Measurements from ENCODE around the gene CEACAM21. TPM values are rescaled to one million over a fixed set of nuclear protein-coding genes. Genes with fewer than 3 reads are reported as not detected.

Gene CEACAM21
- total RNA-seq, 2 experiments from 2014 or later: 22.1 to 27.6 TPM

DNA sequence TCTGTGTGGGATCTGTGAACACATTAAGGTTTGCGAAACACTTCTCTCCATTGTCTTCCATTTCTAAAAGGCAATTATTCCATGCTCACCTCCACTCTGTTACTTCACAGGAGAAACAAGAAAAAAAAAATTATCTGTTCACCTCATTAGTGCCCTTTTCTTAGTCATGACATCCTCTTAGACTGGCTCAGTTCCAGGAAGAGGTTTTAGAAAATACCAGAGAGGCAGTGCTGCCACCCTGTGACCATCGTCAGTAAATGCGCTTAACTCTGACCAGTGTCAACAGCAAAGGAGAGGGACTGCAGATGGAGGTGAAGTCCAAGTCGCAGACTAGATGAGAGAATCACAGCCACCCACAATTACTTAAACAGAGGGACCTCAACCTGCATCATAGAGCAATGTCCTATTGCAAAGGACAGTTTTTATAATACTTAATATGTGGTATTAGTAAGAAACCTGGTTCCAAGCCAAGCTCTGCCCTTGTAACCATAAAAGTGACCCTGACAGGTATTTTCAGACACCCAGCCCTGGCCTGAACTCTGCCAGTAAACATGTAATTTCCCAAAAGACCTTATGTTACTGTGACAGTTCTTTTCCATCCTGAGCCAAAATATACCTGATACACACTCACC, 19.4 kb downstream of the CEACAM21 start:
- ChIA-PET CTCF (interaction anchor here (0.8 to 7.3 kb wide), 12 partner anchors 9 to 156 kb away, joined by 3 to 100 read pairs (median 8); partner anchors contain the start of gene DMAC2), POLR2A (no interaction called here)
- Mint-ChIP-seq H3K4me3 (no peak overlapping the region), H3K4me1 (peaks cover 12% of the 10 kb centered on the region), H3K27ac (no peak overlapping the region), H3K9me3 (ENCODE audit: low read depth) (no peaks in the 10 kb centered on the region), H3K27me3 (peaks cover 5% of the 10 kb centered on the region), H3K36me3 (ENCODE audit: low read depth) (no peaks in the 10 kb centered on the region)
- peak; percentile 93 for ATAC-seq
- intact Hi-C loops (cut with DNase I, micrococcal nuclease): loop anchor here (1.0 to 5.0 kb wide), 9 partner anchors 19 to 155 kb away; partner anchors contain the start of gene CEACAM21 (in 2 of the 2)
- peak; percentile 83 for DNase-seq

DNA sequence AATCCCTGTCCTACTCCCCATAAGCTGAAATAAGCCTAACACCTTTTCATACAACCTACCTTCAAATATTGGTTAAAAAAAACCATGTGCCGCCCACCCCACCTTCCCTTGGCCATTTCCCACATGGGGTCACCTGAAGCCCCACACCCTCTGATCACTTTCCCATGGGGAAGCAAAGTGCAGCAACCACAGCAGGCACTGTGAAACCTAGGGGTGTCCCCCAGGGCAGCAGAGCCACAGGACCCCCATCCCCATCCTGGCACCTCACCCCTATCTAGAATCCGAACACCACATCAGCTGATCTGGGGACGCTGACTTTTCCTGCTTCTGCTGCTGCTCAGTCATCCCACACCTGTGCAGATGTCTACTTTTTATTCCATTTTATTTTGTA, 19.9 kb downstream of the CEACAM21 start:
- ChIA-PET POLR2A (no interaction called here), CTCF (interaction anchor here (0.8 to 7.3 kb wide), 13 partner anchors 9 to 392 kb away, joined by 3 to 100 read pairs (median 7); partner anchors contain the start of gene DMAC2)
- Mint-ChIP-seq H3K27ac (no peak overlapping the region), H3K27me3 (peaks cover 5% of the 10 kb centered on the region), H3K36me3 (ENCODE audit: low read depth) (no peaks in the 10 kb centered on the region), H3K4me3 (no peak overlapping the region), H3K4me1 (peaks cover 12% of the 10 kb centered on the region), H3K9me3 (ENCODE audit: low read depth) (no peaks in the 10 kb centered on the region)
- no peak for DNase-seq
- intact Hi-C loops (cut with DNase I, micrococcal nuclease): loop anchor here (1.0 to 5.0 kb wide), 9 partner anchors 20 to 155 kb away; partner anchors contain the start of gene CEACAM21 (in 2 of the 2)
- ATAC-seq: no peak

DNA sequence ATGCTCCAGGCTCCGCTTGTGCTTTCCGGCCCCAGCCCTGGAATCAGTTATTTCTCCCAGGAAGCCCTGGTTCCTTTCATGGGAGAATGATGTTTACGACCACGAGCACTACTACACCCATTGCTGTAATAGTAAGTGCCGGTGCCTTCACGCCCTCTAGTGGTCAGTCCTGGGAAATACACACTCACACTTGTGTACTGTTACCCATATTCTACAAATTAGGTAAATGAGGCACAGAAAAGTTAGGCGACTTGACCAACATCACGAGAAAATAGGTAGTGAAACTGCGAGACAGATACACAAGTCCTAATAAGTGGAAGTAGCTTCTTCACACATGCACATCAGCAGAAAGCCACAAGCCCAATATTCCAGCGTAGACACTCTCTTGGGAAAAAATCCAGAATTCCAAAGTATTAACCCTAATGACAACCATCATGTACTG, 21.7 kb downstream of the CEACAM21 start:
- Mint-ChIP-seq H3K4me1 (peaks cover 12% of the 10 kb centered on the region), H3K27me3 (peaks cover 5% of the 10 kb centered on the region), H3K9me3 (ENCODE audit: low read depth) (no peaks in the 10 kb centered on the region)

DNA sequence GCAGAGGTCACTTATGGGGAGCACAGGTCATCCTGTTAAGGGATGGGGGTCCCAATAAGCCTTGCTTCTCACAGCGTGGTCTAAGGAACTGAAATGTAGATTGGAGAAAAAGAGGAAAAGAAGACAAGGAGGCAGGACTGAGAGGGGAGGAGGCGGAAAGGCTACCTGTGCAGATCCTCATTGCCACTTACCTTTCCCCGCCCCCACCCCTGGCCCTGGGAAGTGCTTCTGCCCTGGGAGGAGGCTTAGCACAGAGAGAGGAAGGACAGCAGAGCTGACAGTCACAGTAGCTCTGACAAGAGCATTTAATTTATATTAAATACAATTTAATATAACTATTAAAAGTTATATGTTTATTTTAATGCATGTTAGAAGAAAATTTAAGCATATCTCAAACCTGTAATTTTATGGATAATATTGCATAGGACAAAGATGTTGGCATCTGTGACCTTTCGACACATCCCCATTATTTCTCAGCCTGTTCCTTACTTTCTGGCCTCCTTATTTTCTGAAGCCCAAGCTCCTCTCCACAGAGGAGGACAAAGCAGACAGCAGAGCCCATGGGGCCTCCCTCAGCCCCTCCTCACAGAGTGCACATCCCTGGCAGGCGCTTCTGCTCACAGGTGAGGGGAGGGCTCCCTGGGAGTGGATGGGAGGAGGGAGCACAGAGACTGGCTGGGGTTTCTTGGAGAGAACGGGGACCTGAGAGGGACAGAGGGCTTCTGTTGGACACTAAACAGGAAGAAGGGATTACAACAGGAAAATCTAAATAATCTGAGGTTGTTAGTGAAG, 23.4 kb downstream of the CEACAM21 start:
- Mint-ChIP-seq H3K9me3 (ENCODE audit: low read depth) (no peaks in the 10 kb centered on the region), H3K4me3 (no peak overlapping the region), H3K27me3 (peaks cover 5% of the 10 kb centered on the region), H3K36me3 (ENCODE audit: low read depth) (no peaks in the 10 kb centered on the region), H3K4me1 (peaks cover 12% of the 10 kb centered on the region), H3K27ac (no peak overlapping the region)
- POLR2A ChIA-PET: no interaction called here
- intact Hi-C loops (cut with DNase I, micrococcal nuclease): loop anchor here in 1 of 2 experiments (5.0 kb wide), 1 partner anchor 57 kb away; no protein-coding TSS in a partner anchor
- ATAC-seq (no peak), DNase-seq (no peak)
- CTCF ChIA-PET: interaction anchor here (0.8 to 7.3 kb wide), 8 partner anchors 29 to 223 kb away, joined by 3 to 100 read pairs (median 6); partner anchors contain the start of gene CEACAM3

More for the DNA sequence above, 21.7 kb downstream of the CEACAM21 start:
- Mint-ChIP-seq H3K4me3 (peak overlapping the region; percentile 4), H3K36me3 (ENCODE audit: low read depth) (no peaks in the 10 kb centered on the region), H3K27ac (no peak overlapping the region)
- ChIA-PET POLR2A (no interaction called here), CTCF (interaction anchor here (0.6 to 7.3 kb wide), 46 partner anchors 9 to 431 kb away, joined by 3 to 100 read pairs (median 4); partner anchors contain the start of genes B9D2, CEACAM21 and DMAC2)
- DNase-seq: peak; percentile 83
- intact Hi-C loops (cut with DNase I, micrococcal nuclease): loop anchor here in 1 of 2 experiments (1.0 to 5.0 kb wide), 2 partner anchors 55 to 148 kb away; no protein-coding TSS in a partner anchor
- peak; percentile 83 for ATAC-seq

DNA sequence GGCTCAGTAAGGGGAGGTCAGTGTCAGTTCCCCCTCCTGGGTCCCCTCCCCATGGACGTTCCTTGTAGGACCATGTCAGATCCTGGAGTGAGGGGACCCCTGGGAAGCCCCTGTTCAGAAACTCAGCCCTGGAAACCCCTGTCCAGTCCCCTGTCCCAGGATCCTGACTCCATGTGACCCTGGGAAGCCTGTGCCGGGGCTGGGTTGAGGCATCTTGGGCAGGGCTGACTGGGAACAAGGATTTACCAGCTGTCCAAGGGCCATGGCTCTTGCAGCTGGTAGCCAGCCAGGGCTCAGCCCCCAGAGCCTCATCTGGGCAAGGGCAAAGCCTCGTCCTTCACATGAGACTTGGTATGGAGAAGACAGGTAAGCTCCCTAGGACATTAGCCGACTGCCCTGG, 25.8 kb downstream of the CEACAM21 start:
- H3K36me3 Mint-ChIP-seq (ENCODE audit: low read depth): no peaks in the 10 kb centered on the region
- ATAC-seq: no peak
- H3K4me1 Mint-ChIP-seq: peaks cover 2% of the 10 kb centered on the region
- DNase-seq: no peak
- intact Hi-C loops (cut with DNase I, micrococcal nuclease): no loop called here
- no peak overlapping the region for H3K4me3 Mint-ChIP-seq
- no peaks in the 10 kb centered on the region for H3K9me3 Mint-ChIP-seq (ENCODE audit: low read depth)
- POLR2A ChIA-PET: no interaction called here
- H3K27ac Mint-ChIP-seq: no peak overlapping the region
- H3K27me3 Mint-ChIP-seq: peaks cover 2% of the 10 kb centered on the region
- CTCF ChIA-PET: interaction anchor here (0.5 to 2.6 kb wide), 4 partner anchors 8 to 250 kb away, joined by 3 to 8 read pairs (median 3); no protein-coding TSS in a partner anchor

DNA sequence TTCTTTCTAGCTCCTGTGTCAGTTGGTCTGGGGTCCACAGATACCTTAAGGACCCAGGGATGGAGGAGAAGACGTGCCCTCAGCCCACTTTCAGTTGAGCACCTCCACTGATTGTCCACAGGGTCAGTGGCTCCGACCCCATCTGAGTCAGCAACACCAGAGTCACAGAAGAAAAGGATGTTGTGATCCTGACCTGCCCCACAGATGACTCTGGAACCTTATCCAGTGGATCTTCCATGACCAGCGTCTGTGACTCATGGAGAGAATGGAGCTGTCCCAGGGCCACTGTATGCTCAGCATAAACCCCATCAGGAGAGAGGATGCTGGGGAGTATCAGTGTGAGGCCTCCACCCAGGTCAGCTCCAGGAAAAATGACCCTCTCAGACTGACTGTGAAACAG, 28.9 kb downstream of the CEACAM21 start:
- POLR2A ChIA-PET: no interaction called here
- no peak for ATAC-seq
- H3K4me3 Mint-ChIP-seq: no peak overlapping the region

DNA sequence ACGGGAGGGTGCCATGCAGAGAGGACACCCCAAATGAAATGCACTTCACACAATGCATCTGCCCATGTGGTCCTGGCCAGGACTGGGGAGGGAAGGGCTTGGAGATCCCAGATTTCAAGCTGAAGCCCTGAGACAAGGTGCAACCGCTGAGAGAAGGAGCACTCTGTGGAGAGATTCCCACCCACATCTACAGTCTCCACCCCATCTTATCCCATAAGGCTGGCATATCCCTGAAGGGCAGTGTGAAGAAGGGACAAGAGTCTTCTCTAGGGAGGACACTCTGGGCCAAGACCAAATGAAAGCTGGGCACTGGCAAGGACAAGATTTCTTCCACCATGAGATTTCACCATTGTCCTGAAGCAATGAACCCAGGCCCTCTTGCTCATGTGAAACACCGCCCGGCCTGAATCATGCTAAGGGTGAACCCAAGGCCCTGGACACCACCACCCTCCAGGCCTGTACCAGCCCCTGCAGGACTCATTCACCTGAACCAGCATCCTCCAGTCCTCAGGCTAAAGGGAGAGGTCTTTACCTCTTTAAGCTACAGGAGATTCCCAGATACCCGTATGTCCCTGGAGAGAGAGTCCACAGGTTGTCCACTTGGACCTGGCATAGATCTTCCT, 30.4 kb downstream of the CEACAM21 start:
- H3K9me3 Mint-ChIP-seq (ENCODE audit: low read depth): no peaks in the 10 kb centered on the region
- H3K4me1 Mint-ChIP-seq: no peaks in the 10 kb centered on the region
- intact Hi-C loops (cut with DNase I, micrococcal nuclease): no loop called here
- ChIA-PET POLR2A (no interaction called here), CTCF (interaction anchor here (0.6 to 3.1 kb wide), 4 partner anchors 10 to 667 kb away, joined by 3 to 23 read pairs (median 4); no protein-coding TSS in a partner anchor)
- H3K27ac Mint-ChIP-seq: no peak overlapping the region
- no peaks in the 10 kb centered on the region for H3K36me3 Mint-ChIP-seq (ENCODE audit: low read depth)
- ATAC-seq (no peak), DNase-seq (no peak)
- no peak overlapping the region for H3K4me3 Mint-ChIP-seq
- H3K27me3 Mint-ChIP-seq: no peaks in the 10 kb centered on the region

More for the DNA sequence above, 28.9 kb downstream of the CEACAM21 start:
- H3K9me3 Mint-ChIP-seq (ENCODE audit: low read depth): no peaks in the 10 kb centered on the region
- CTCF ChIA-PET: interaction anchor here (0.6 to 1.0 kb wide), 3 partner anchors 9 to 218 kb away, joined by 3 to 4 read pairs (median 4); no protein-coding TSS in a partner anchor
- H3K27me3 Mint-ChIP-seq: no peaks in the 10 kb centered on the region
- no peaks in the 10 kb centered on the region for H3K36me3 Mint-ChIP-seq (ENCODE audit: low read depth)
- no peak for DNase-seq
- no peak overlapping the region for H3K27ac Mint-ChIP-seq
- no peaks in the 10 kb centered on the region for H3K4me1 Mint-ChIP-seq
- intact Hi-C loops (cut with DNase I, micrococcal nuclease): no loop called here

DNA sequence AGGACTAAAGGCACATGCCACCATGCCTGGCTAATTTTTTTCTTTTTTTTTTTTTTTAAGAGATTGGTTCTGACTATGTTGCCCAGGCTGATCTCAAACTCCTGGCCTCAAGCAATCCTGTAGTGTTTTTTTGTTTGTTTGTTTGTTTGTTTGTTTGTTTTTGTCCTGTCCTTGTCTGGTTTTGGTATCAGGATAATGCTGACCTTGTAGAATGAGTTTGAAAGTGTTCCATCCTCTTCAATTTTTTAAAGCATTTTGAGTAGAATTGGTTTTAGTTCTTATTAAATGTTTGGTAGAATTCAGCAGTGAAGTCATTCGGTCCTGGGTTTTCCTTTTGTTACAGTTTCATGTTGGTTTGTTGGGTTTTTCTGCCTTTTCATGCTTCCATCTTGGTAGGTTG, 31.7 kb downstream of the CEACAM21 start:
- ChIA-PET CTCF (interaction anchor here (3.1 kb wide), 1 partner anchor 11 kb away, joined by 23 read pairs; no protein-coding TSS in a partner anchor), POLR2A (no interaction called here)
- Mint-ChIP-seq H3K4me3 (no peak overlapping the region), H3K4me1 (no peaks in the 10 kb centered on the region), H3K9me3 (ENCODE audit: low read depth) (no peaks in the 10 kb centered on the region), H3K36me3 (ENCODE audit: low read depth) (no peaks in the 10 kb centered on the region), H3K27ac (no peak overlapping the region), H3K27me3 (no peaks in the 10 kb centered on the region)
- DNase-seq (no peak), ATAC-seq (no peak)
- intact Hi-C loops (cut with DNase I, micrococcal nuclease): no loop called here

DNA sequence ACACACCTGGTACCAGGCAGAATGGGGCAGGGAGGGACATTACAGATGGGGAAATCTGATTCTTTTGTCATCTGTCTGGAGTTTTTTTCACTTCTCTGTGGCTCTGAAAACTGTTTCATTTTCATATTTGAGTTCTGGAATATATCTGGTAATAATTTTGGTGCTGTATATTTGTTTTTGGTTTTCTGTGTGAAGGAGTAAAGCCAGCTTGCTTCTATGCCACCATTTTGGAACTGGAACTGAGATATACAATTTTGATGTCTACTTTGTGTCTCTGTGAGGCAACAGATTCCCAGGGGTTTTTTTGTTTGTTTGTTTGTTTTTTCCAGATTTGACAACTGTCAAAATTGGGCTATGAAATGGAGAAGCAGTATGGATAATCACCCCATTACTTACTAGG, 34.8 kb downstream of the CEACAM21 start:
- Mint-ChIP-seq H3K36me3 (ENCODE audit: low read depth) (no peaks in the 10 kb centered on the region), H3K27ac (no peak overlapping the region), H3K27me3 (peaks cover 4% of the 10 kb centered on the region), H3K4me1 (no peaks in the 10 kb centered on the region), H3K4me3 (no peak overlapping the region), H3K9me3 (ENCODE audit: low read depth) (no peaks in the 10 kb centered on the region)
- intact Hi-C loops (cut with DNase I, micrococcal nuclease): no loop called here
- CTCF ChIA-PET: interaction anchor here (0.7 to 1.7 kb wide), 3 partner anchors 9 to 32 kb away, joined by 3 to 4 read pairs (median 3); no protein-coding TSS in a partner anchor
- DNase-seq (no peak), ATAC-seq (no peak)
- POLR2A ChIA-PET: no interaction called here

DNA sequence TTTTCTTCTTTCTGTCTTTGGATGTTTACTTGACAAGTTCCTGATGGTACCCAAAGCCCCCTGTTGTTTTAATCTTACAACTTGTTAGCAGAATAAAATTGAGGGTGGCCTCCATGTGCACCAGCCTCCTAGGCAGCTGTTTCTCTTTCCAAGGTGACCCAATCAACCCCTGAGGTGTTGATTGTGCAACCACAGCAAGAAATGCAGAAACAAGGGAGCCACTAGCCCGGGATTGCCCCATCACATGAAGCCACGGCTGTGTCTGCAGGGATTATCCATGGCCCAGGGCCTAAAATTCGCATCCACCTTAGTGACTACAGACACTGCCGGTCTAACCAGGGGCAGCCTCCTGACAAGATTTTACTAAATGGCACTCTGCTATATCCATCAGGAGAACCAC, 36.5 kb downstream of the CEACAM21 start:
- no peak for DNase-seq
- POLR2A ChIA-PET: no interaction called here
- peaks cover 4% of the 10 kb centered on the region for H3K27me3 Mint-ChIP-seq

DNA sequence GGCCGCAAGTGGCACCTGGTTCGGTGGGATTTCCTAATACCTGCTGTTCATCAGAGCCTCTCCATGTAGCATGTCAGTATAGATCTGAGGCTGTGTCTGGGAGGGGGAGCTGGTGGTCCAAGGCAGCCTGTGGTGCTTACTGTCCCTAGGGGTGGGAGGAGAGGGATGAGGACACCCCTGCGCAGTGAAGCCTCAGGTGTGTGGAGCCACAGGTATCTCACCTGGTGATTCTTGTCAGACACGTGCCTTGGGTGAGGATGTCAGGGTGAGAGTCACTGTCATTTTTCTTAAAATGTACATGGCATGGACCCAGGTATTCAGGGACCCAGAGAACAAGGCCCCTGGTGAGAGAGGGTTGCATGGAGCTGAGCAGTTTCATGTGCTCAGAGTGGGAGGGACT, 39.2 kb downstream of the CEACAM21 start:
- Mint-ChIP-seq H3K4me3 (no peak overlapping the region), H3K27ac (no peak overlapping the region), H3K9me3 (ENCODE audit: low read depth) (no peaks in the 10 kb centered on the region), H3K36me3 (ENCODE audit: low read depth) (no peaks in the 10 kb centered on the region), H3K27me3 (peaks cover 4% of the 10 kb centered on the region), H3K4me1 (no peaks in the 10 kb centered on the region)
- ChIA-PET CTCF (no interaction called here), POLR2A (no interaction called here)
- intact Hi-C loops (cut with DNase I, micrococcal nuclease): no loop called here
- DNase-seq (no peak), ATAC-seq (no peak)

More for the DNA sequence above, 36.5 kb downstream of the CEACAM21 start:
- no peak for ATAC-seq
- Mint-ChIP-seq H3K4me3 (no peak overlapping the region), H3K9me3 (ENCODE audit: low read depth) (no peaks in the 10 kb centered on the region), H3K36me3 (ENCODE audit: low read depth) (no peaks in the 10 kb centered on the region), H3K27ac (no peak overlapping the region), H3K4me1 (no peaks in the 10 kb centered on the region)
- CTCF ChIA-PET: interaction anchor here (0.6 to 1.4 kb wide), 2 partner anchors 30 to 34 kb away, joined by 3 read pairs; no protein-coding TSS in a partner anchor
- intact Hi-C loops (cut with DNase I, micrococcal nuclease): no loop called here
